GM08714 (cell line): ENCODE data around the gene ACTL10.

ENCODE experiments used
- H3K4me3 ChIP-seq: fragments of 200-500 bp; sonication (Bioruptor generic); 2 replicates; pipeline ENCODE4 v1.5.1; 2014; ENCODE audit warnings: mild to moderate bottlenecking, low read length, inconsistent platforms
- ZNF274 ChIP-seq: IDR thresholded peaks from 2 replicates; pipeline ENCODE4 v1.6.1; 2012; ENCODE audit warnings: mild to moderate bottlenecking, low read depth, low read length

The ACTL10 gene

DNA sequence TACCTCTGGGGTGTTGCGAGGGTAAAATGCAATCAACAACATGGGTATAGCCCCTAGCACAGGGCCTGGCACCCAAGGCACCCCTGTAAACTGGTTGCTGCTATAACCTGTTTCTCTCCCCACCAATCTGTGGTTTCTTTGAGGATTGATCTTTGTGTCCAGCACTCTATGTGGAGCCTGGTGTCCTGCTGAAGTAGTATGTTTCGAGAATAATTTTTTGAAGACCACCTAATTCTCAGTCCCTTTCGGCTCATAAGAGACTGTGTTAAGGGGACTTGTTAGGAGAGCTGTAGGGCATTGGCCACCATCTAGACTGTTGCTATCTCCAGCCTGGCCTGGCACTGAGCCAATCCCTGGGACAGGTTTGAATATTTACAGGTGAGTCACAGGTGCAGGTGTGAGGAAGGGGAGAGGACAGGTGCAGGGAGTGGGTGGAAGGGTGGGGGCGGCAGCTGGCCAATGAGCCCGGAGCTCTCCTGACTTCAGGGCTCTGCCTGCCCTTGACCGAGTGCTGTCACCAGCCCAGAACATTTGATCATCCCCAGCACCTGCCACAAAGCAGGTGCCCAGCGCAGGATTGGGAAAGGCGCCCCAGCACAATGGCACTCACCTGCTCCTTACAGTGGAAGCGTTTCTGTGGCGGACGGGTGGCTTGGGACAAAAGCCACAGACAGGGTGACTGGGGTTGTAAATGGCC is 12.7 kb upstream of the ACTL10 start:
- no peak for TF ChIP-seq ZNF274
- no peak overlapping the region for H3K4me3 ChIP-seq

- no peak overlapping the region for H3K4me3 ChIP-seq
- no peak for TF ChIP-seq ZNF274
These were observed 12.0 kb upstream of the ACTL10 start for GRCh38 chr20:33654680-33655161.

DNA sequence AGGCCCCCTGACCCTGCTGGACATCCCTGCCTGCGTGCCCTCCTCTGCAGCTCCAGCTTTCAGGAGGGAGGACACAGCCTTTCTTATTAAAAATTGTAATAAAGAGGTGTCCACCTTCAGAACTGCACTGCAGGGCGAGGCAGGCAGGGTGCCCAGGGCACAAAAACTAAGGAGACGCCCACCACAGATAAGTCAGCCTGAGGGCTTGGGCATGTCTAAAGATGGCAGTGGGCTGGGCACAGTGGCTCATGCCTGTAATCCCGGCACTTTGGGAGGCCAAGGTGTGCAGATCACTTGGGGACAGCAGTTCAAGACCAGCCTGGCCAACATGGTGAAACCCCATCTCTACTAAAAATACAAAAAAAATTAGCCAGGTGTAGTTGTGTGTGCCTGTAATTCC is 11.6 kb upstream of the ACTL10 start:
- no peak for TF ChIP-seq ZNF274
- H3K4me3 ChIP-seq: no peak overlapping the region

- H3K4me3 ChIP-seq: no peak overlapping the region
- no peak for TF ChIP-seq ZNF274
These were observed 10.5 kb upstream of the ACTL10 start for GRCh38 chr20:33656010-33656782.

DNA sequence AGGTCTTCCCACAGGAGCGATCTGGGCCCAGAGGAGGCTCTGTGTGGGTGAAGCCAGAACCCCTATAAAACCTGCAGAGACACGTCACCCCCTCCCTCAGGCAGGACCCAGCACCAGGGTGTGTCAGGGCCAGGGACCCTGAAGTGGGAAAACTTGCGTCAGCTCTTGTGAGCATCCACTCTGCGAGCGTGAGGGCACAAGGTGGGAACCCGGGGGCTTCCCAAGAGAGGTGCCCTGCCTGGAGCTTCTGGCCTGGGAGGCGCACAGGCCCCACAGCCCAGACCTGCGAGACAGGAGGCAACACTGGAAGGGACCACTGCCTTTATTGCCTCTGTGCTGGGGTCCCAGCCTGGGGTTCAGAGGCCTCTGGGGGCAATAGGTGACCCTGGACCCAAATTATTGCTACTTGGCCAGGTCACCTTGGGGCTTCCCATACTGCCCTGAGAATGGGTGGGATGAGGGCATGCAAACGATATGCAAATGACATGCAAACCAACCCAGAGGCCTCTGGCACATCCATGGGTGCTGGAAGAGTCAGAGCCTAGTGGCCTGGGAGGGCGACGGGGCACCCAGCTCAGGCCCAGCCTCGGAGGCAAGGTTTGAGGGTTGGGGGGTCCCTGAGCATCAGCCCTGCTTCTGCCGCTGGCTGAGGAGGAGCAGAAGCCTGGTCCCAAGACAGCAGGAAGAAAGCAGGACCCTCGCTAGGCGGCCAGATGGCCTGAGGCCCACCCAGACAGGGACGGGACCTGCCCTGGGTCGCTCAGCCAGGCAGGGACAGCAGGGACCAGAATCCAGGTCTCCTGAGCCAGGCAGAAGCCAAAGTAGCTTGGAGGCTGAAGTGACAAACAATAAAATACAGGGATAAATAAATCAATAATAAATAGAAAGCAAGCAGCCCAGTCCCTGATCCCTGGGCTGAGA is 9.7 kb upstream of the ACTL10 start:
- TF ChIP-seq ZNF274: no peak
- H3K4me3 ChIP-seq: no peak overlapping the region

GRCh38 chr20:33657704-33658095 is 9.0 kb upstream of the ACTL10 start:
- H3K4me3 ChIP-seq: no peak overlapping the region
- TF ChIP-seq ZNF274: no peak

DNA sequence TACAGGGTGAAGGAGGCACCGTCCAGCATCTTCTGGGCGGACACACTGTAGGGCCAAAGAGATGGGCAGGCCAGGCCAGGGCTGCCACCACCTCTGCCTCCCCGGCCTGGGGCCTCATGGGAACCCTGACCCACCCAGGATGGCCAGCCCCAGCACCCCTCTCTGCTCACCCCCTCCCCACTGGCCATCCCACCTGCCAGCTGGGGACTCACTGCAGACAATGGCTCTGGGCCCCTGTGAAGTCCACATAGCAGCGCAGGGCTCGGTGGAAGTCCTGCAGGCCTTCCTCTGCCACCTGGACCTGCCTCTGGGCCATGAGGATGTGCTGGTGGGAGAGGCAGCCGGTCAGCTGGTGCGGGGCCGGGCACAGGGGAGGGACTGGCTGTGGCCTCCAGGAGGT is 8.2 kb upstream of the ACTL10 start:
- no peak overlapping the region for H3K4me3 ChIP-seq
- TF ChIP-seq ZNF274: no peak

DNA sequence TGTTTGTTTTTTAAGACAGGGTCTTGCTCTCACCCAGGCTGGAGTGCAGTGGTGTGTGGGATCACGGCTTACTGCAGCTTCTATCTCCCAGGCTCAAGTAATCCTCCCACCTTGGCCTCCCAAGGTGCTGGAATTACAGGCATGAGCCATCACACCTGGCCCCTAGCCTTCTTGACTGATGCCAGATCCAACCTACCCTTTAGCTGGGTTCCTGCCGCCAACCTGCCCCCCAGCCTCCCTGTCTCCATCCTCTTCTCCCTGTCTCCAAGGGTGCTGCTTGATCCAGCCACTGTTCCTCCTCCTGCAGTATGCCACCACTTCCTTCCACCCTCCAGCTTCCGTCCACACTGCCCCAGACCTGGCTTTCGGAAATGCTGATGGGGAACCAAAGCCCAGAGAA is 7.8 kb upstream of the ACTL10 start:
- H3K4me3 ChIP-seq: no peak overlapping the region
- TF ChIP-seq ZNF274: no peak

GRCh38 chr20:33659341-33660034 is 7.3 kb upstream of the ACTL10 start:
- no peak overlapping the region for H3K4me3 ChIP-seq
- TF ChIP-seq ZNF274: no peak

GRCh38 chr20:33660035-33660684 is 6.6 kb upstream of the ACTL10 start:
- no peak overlapping the region for H3K4me3 ChIP-seq
- TF ChIP-seq ZNF274: no peak

DNA sequence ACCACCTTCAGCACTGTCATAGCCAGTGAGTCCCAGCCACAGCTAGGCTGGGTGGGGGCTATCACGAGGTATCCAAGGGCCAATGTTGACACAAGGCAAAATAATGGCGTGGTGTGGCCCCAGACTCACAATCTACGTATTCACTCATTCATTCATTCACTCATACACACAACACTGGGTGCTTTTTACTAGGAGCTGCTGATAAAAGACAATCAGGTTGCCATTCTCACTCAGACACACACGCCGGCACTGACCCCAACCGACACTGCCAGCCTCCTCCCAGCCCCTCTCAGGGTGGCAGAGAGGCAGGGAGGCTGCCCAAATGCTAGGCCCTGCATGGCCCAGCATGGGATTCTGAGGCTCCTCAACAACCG is 6.1 kb upstream of the ACTL10 start:
- H3K4me3 ChIP-seq: no peak overlapping the region
- no peak for TF ChIP-seq ZNF274

DNA sequence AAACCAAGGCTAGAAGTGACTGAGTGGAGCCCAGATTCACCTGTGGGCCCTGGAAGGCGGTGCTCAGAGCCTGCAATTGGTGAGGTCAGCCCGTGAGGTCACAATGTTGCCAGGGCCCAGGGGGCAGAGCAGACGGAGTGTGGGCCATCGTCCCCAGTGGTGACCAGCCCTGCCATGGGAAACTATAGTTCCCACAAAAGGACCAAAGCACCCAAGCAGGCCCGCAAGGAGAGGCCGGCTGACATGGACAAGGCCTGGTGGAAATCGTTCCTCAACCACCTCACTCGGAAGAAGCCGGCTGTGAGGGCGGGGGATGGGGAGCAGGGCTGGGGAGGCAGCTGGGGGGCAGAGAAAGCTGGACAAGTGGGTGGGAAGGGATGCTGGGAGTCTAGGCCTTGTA is 4.6 kb upstream of the ACTL10 start, which contains the start of gene C20orf144:
C20orf144 (plus strand) TSS at position 156 of the 400 bp plus-strand sequence; CDS start at position 175, 19 bp downstream.
- H3K4me3 ChIP-seq: peak within 1 kb of the TSS; percentile 69; the same call in 1 of the 2 replicates
- TF ChIP-seq ZNF274: no peak
